VCaP (cell line): ENCODE results near the gene MEX3A.
A peak's percentile ranks its signal among the peaks of the same experiment; 100 is the strongest.
"Not testable (repeated sequence)": the region's sequence is repeated elsewhere in the genome, so short reads cannot be mapped to it uniquely, and the experiment has no call there.

ENCODE experiments used
- H3K27ac ChIP-seq: fragments of 450-650 bp; 2 replicates; pipeline ENCODE4 v1.5.1; 2017
- CTCF ChIP-seq: fragments of 450-650 bp; conservative IDR thresholded peaks from 2 replicates; pipeline ENCODE4 v1.5.1; 2017; ENCODE audit warnings: mild to moderate bottlenecking, moderate library complexity

MEX3A gene

GRCh38 chr1:156126043-156126629, 43.9 kb upstream of the MEX3A start:
- peak; percentile 34; the same call in 1 of the 2 replicates for TF ChIP-seq CTCF
- no peak overlapping the region for H3K27ac ChIP-seq

- not testable (repeated sequence) for H3K27ac ChIP-seq
Measured at GRCh38 chr1:156125544-156125943, 43.3 kb upstream of the MEX3A start.

- H3K27ac ChIP-seq = no peak overlapping the region
- no peak for TF ChIP-seq CTCF
Measured at GRCh38 chr1:156124557-156125483, 42.6 kb upstream of the MEX3A start.

- H3K27ac ChIP-seq = peak overlapping the region; percentile 15; the same call in 1 of the 2 replicates
- 0 out of 2 replicates have a peak, but pooled peaks have one; percentile 8 for TF ChIP-seq CTCF
Measured at GRCh38 chr1:156123356-156124196, 41.3 kb upstream of the MEX3A start.

- no peak for TF ChIP-seq CTCF
- H3K27ac ChIP-seq = peak overlapping the region; percentile 15; the same call in 1 of the 2 replicates
Measured at GRCh38 chr1:156122519-156123355, 40.5 kb upstream of the MEX3A start.

- TF ChIP-seq CTCF = no peak
- H3K27ac ChIP-seq = no peak overlapping the region
Measured at GRCh38 chr1:156122086-156122485, 39.8 kb upstream of the MEX3A start.

- no peak for TF ChIP-seq CTCF
- no peak overlapping the region for H3K27ac ChIP-seq
Measured at GRCh38 chr1:156121457-156121856, 39.2 kb upstream of the MEX3A start.

GRCh38 chr1:156121005-156121404, 38.7 kb upstream of the MEX3A start:
- H3K27ac ChIP-seq = not testable (repeated sequence)
